Embryonic facial prominence (tissue), 1 donor: ENCODE measurements around the gene IMMP2L.
A peak's percentile ranks its signal among the peaks of the same experiment; 100 is the strongest.

Source experiments
- DNase-seq: peaks from one replicate; pipeline ENCODE4 v3.0.0-alpha.2; 2016; ENCODE audit errors: extremely low spot score

Gene IMMP2L

GRCh38 chr7:111215550-111215949, 346.7 kb downstream of the IMMP2L start:
- no peak for DNase-seq

DNA sequence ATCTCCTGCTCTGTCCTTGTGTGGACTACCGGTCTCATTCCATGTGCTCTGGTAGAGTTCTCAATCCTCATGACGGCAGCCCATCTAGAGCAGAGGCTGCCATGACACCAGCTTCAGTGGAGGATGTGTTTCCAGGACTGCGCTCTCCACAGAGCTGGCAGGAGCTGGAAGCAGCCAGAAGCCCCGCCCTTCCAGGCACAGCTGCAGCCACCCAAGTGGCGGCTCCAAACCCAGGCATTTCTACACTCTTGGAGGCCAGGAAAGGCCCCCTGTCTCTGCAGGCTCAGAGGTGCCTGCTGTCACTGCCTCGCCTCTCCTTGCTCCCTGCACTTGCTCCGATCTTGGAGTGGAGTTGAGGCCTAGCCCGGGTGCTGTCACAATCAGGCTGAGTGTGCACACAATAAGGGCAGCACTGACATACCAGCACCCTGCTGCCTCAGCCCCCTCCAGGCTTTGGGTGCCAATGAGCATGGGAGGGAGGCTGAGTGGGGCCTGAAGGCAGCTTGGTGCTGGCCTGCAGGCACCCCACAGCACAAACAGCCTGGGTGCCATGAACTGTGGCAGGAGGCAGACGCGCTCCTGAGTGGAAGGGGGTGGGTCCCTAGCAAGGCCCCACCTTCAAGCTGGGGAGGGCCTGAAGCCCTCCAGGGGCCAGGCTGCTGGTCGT, 349.3 kb downstream of the IMMP2L start:
- DNase-seq: no peak

DNA sequence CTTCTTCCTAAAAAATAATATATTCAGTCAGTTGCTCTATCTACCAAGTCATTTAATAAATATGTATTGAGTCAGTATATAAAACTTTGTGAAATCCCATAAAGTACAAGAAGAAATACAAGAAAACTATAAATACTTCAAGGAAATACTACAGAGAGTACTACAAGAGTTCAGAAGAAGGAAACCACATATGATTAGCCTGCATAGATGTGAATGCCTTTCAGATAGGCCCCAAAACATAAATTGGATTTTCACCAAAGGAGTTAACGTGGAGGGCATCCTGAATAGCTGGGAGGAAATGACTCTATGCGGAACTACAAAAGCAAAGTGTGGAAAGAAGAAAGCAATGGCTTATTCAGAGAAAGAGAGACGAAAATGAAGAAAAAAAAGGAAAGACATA, 351.3 kb downstream of the IMMP2L start:
- no peak for DNase-seq

DNA sequence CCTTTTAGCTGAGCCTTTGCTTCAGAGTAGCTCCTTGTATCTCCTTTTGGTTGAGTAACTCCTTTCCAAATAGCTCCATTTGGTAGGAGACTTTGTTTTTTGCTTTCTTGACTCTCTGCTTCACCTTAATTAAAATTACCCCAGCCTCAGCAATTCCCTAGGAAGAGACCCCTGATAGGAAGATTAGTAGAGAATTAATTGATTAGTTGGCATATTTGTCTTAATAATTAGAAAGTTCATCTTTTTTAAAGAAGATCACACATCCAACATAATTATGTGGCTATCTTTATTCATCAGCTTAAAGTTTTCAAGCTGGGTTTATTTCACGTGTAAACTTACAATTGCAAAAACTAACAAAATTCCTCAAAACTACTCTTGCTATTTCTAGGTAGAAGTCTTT, 352.2 kb downstream of the IMMP2L start:
- DNase-seq: no peak

DNA sequence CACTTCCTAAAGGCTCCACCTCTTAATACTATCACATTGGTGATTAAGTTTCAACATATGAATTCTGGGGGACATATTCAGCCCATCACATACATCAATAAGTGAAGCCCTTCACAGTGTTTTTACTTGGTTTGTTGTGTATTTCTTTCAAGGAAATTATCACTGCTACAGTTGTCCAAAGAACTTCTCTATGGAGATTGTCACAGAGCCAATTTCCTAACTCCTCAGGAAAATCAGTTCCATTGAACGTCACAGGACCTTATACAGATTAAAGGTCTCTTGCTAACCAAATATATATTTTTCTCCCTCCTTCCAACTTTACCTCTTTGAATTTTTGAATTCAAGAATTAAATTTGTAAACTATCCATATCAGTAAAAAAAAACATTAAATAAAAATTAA, 357.0 kb downstream of the IMMP2L start:
- DNase-seq: no peak

- no peak for DNase-seq
These were observed 360.0 kb downstream of the IMMP2L start for GRCh38 chr7:111202321-111202720.

- DNase-seq: no peak
These were observed 362.6 kb downstream of the IMMP2L start for GRCh38 chr7:111199643-111200042.

DNA sequence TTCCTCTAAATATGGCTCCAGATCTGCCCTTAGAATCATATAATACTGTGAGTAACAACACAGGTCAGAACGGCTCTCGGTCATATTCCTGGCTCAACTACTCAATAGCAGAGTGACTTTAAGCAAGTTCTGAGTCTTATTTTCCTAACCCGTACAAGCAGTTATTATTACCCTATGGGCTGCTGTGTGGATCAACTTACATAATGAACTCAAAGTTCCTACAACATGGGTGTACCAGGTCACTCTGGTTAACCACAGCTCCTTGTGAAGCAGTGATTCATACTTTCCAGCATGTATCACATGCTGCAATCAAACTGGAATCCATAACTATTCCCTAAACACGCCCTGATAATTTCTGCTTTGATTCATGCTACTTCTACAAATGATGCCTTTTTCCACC, 364.0 kb downstream of the IMMP2L start:
- peak; percentile 7 for DNase-seq

- no peak for DNase-seq
These were observed 365.6 kb downstream of the IMMP2L start for GRCh38 chr7:111196655-111197054.

- DNase-seq: no peak
These were observed 369.5 kb downstream of the IMMP2L start for GRCh38 chr7:111192614-111193413.

GRCh38 chr7:111190804-111191203, 371.5 kb downstream of the IMMP2L start:
- no peak for DNase-seq

DNA sequence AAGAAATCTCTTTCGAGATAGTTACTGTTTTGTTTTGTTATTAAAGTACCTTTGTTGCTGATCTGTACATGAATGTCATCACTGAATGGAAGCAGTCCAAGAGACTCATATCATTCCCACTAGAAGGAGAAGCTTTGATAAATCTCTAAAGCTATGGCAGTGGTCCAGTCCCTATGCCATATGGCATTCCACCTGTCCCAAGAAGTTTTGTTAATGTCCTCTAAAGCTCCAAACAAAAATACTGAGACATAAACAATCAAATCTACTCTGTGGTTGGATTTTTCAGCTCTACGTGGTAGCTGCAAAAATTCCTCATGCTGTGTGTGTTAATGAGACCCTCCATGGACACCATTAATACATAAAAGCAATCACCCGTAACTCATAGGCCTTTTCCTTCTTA, 377.3 kb downstream of the IMMP2L start:
- DNase-seq: no peak

DNA sequence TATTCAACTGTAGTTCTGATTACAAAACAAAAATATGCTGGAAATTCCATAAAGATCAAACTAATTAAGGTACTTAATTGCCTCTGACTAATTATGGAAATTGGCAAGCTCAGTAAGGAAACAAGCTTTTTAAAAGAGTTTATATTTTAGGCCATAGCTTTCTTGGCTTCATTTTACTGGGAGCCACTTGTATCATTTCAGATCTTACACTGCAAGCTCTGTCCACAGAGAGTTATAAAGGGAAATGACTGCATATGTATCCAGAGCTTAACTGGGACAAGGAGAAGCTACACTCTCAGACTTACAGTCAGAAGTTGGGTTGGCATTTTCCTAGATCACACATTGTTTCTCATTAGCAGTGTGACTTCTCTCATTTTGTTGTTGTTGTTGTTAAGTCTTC, 379.0 kb downstream of the IMMP2L start:
- DNase-seq: no peak

DNA sequence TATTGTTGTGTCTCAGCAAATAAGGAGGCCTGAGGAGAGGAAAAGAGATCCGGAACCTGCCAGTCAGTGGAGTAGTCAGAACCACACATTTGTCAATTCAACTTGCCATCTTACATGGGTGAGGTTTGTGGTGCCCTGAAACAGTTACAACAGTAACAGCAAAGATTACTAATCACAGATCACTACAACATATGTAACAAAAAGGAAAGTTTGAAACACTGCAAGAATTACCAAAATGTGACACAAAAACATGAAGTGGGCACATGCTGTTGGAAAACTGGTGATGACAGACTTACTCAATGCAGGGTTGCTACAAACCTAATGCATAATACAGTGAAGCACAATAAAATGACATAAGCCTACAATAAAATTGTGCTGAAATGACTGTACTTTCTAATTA, 382.0 kb downstream of the IMMP2L start:
- DNase-seq: no peak

DNA sequence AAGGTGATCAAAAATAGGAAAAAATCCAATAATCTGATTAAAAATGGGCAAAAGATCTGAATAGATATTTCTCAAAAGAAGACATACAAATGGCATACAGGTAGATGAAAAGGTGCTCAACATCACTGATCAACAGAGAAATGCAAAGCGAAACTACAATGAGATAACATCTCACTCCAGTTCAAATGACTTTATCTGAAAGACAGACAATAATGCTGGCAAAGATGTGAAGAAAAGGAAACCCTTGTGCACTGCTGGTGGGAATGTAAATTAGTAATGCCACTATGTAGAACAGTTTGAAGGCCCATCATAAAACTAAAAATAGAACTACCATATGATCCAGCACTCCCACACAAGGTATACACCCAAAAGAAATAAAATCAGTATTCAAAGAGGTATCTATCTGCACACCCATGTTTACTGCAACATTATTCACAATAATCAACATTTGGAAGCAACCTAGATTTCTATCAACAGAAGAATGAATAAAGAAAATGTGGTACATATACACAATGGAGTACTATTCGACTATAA, 386.3 kb downstream of the IMMP2L start:
- no peak for DNase-seq

GRCh38 chr7:111174510-111174909, 387.8 kb downstream of the IMMP2L start:
- no peak for DNase-seq

DNA sequence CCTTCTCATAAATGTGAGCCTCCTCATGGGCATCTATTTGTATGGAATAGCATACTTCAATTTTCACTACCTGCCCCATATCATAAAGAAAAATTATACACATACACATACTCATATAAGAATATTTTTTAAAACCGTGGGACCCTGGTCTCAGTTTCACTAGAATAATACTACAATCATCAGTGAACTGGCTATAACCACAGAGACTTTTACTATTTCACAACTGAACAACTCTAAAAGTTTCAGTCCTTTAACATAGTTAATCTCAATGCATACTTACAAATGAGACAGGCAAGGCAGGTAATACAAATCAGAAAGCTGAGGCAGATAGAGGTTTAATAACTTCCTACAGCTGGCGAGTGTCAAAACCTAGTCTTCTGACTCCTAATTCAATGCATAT, 388.3 kb downstream of the IMMP2L start:
- no peak for DNase-seq

GRCh38 chr7:111173528-111173927, 388.8 kb downstream of the IMMP2L start:
- no peak for DNase-seq

DNA sequence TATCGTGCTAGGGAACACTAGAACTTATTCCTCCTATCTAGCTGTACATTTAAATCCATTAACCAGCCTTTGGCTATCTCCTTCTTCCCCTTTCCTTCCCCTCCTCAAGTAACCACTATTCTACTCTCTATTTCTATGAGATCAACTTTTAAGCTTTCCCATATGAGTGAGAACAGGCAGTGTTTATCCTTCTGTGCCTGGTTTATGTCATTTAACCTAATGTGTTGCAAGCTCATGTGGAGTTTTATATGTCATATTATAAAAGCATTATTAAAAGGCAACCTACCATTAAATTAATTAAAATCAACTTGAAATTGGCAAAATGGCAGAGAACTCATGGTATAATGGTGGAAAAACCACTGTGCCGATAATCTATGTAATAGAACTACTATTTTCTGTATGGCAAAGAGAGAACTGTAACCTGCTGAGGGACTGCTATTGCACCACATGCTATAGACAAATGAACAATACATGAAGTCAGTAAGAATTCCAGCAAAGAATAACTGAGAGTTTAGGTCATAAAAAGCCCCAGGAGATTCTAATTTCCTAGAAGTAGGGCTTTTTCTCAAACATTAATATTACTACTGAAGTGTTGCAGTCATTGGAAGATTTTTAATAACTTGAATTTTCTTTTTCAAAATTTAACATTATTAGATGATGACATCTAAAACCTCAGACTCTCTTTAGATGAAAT, 389.6 kb downstream of the IMMP2L start:
- no peak for DNase-seq

- DNase-seq: peak; percentile 16
These were observed 394.1 kb downstream of the IMMP2L start for GRCh38 chr7:111168182-111168581.

GRCh38 chr7:111164442-111164841, 397.9 kb downstream of the IMMP2L start:
- no peak for DNase-seq

DNA sequence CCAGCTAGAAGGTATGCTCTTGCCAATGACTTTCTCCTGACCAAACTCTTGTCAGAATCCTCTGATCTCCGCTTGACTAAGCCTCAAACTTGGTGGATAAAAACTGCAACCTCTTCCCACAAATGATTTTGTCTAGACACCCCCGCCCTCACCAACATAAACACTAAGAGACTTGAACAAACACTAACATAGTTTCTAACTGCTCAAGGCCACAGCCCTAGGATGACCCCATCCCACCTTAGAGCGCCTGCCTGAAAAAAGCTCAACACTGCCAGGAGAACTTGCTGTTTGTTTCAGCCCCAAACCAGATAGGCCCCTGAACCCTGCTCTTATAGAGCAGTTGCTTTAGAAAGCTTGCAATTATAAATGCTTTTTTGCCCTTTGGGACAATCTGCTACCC, 399.6 kb downstream of the IMMP2L start:
- DNase-seq: no peak

DNA sequence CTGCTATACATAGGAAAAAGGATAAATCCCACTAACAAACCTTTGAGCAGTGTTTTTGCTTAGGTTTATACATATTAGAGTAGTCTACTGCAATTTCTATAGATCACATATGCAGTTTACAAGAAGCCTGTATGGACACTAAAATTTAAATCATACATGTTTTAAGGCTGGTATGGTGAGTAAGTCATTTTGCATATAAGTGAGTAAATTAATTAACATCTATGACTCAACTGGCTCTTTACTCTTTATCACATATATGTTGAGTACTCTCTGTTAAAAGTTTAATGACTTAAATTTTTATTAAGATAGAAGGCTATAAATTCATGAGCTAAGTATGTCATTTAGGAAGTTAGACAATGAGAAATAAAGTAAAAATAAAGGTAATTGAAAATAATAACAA, 402.0 kb downstream of the IMMP2L start:
- DNase-seq: no peak
